Progenitor cell of endocrine pancreas (in vitro differentiated cells): Measurements from ENCODE around the gene ATP10B. TPM values are rescaled to one million over a fixed set of nuclear protein-coding genes. Genes with fewer than 3 reads are reported as not detected.

Experiments
- DNase-seq: peaks from one replicate; pipeline ENCODE4 v3.0.0; 2021; ENCODE audit warnings: low spot score; ENCODE audit not compliant: unreplicated experiment
- H3K27ac Mint-ChIP-seq: 2 replicates; pipeline ENCODE4 v1.8.0; 2021; ENCODE audit warnings: mild to moderate bottlenecking, moderate library complexity, mixed read lengths
- H3K27me3 Mint-ChIP-seq: 2 replicates; pipeline ENCODE4 v1.8.0; 2021; ENCODE audit warnings: mixed read lengths
- H3K36me3 Mint-ChIP-seq: 2 replicates; pipeline ENCODE4 v1.8.0; 2022; ENCODE audit warnings: mixed read lengths; ENCODE audit not compliant: insufficient read depth
- H3K4me1 Mint-ChIP-seq: 2 replicates; pipeline ENCODE4 v1.8.0; 2021; ENCODE audit warnings: low read depth, mixed read lengths
- H3K4me3 Mint-ChIP-seq: 2 replicates; pipeline ENCODE4 v1.8.0; 2021; ENCODE audit warnings: low read depth, mild to moderate bottlenecking, moderate library complexity, mixed read lengths
- H3K9me3 Mint-ChIP-seq: 2 replicates; pipeline ENCODE4 v1.8.0; 2021; ENCODE audit warnings: low read depth, mixed read lengths
- total RNA-seq: library from RNA; stranded (reverse); gene quantifications from 2 replicates; pipeline ENCODE4 v1.2.1, GENCODE V29; 2021
- TF ChIP-seq, protein P1 (sequence below): fragments of 200-600 bp; sonication (generic); IDR thresholded peaks from one replicate; pipeline ENCODE4 v1.5.0; 2021; ENCODE audit warnings: antibody characterized with exemption, mild to moderate bottlenecking; ENCODE audit not compliant: unreplicated experiment

ATP10B gene
- total RNA-seq, 1 donor from 2014 or later = 1.7 TPM

DNA sequence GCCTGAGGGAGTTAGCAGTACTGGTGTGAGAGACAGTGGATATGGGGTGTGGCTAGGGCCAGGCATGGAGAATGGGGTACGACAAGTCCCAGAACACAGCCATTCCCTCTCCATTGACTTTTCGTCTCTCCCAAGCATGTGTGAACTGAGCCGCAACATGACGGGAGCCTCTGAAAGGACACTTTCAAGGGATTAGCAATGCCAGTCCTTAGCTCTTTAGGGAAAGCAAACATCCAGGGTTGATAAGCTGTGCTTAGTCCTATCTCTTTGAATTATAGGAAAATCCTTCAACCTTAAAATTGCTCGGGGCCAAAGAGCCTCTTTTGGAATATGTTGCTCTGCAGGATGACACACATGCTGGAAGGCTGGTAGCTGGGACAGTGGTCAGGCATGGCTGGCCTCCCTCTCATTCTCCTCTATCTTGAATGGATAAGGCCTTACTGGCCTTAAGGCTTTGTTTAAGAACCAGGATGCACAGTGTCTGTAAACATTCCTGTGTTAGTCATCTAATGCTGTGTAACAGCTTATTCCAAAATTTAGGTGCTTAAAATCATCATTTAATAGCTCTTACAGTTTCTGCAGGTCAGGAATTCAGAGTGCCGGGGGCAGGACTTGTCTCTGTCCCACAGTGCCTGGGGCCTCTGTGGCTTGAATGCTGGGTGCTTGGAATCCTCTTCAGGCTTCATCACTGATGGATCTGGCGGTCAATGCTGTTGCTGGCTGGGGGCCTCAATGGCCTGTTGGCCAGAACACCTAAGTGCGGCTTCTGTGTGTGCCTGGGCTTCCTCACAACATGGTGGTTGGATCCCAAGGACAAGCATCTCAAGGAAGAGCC is 335.1 kb downstream of the ATP10B start:
- peaks cover 14% of the 10 kb centered on the region for H3K27me3 Mint-ChIP-seq
- DNase-seq = no peak
- H3K4me3 Mint-ChIP-seq = no peak overlapping the region
- no peak overlapping the region for H3K27ac Mint-ChIP-seq
- peaks cover 16% of the 10 kb centered on the region for H3K4me1 Mint-ChIP-seq
- H3K36me3 Mint-ChIP-seq = no peaks in the 10 kb centered on the region
- TF ChIP-seq, protein P1, sequence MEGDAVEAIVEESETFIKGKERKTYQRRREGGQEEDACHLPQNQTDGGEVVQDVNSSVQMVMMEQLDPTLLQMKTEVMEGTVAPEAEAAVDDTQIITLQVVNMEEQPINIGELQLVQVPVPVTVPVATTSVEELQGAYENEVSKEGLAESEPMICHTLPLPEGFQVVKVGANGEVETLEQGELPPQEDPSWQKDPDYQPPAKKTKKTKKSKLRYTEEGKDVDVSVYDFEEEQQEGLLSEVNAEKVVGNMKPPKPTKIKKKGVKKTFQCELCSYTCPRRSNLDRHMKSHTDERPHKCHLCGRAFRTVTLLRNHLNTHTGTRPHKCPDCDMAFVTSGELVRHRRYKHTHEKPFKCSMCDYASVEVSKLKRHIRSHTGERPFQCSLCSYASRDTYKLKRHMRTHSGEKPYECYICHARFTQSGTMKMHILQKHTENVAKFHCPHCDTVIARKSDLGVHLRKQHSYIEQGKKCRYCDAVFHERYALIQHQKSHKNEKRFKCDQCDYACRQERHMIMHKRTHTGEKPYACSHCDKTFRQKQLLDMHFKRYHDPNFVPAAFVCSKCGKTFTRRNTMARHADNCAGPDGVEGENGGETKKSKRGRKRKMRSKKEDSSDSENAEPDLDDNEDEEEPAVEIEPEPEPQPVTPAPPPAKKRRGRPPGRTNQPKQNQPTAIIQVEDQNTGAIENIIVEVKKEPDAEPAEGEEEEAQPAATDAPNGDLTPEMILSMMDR = no peak
- no peaks in the 10 kb centered on the region for H3K9me3 Mint-ChIP-seq

DNA sequence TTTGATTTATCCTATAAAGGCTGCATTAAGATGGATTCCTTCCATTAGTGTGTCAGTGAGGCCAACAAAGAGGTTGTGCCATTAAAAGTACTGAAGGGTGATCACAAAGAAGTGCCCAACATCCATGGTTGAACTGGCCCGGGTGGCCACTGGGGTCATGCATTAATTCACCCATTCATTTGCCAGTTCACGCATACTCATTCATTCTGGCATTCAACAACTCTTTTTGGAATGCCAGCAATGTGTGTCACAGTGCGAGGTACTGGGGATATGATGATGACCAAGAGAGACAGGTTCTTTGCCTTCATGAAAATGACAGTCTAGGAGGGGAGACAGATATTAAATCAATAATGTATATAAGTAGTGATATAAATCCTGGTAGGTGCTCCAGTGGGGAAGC is 337.1 kb downstream of the ATP10B start:
- TF ChIP-seq, protein P1 = no peak
- peaks cover 8% of the 10 kb centered on the region for H3K4me1 Mint-ChIP-seq
- H3K27ac Mint-ChIP-seq = no peak overlapping the region
- no peaks in the 10 kb centered on the region for H3K9me3 Mint-ChIP-seq
- DNase-seq = no peak
- H3K36me3 Mint-ChIP-seq = no peaks in the 10 kb centered on the region
- no peak overlapping the region for H3K4me3 Mint-ChIP-seq
- H3K27me3 Mint-ChIP-seq = peaks cover 14% of the 10 kb centered on the region

DNA sequence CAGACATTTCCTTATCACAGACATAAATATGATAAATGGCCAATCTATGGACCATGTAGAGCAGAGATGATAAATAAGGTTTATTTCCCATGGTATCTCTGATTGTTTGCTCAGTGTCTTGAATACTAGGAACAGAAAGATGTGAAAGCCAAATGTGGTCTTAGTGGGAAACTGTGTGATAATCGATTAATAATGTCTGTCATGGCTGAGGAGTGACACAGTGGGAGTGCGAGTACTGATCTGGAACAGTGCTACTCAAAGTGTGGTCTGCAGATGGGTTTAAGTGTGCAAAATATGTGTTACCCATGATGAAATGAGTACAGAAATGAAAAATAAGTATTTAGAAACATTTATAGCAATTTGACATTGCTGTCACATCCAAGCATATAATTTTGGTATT is 337.8 kb downstream of the ATP10B start:
- TF ChIP-seq, protein P1 = no peak
- H3K9me3 Mint-ChIP-seq = no peaks in the 10 kb centered on the region
- H3K27ac Mint-ChIP-seq = no peak overlapping the region
- no peak overlapping the region for H3K4me3 Mint-ChIP-seq
- H3K36me3 Mint-ChIP-seq = no peaks in the 10 kb centered on the region
- peaks cover 6% of the 10 kb centered on the region for H3K4me1 Mint-ChIP-seq
- peaks cover 14% of the 10 kb centered on the region for H3K27me3 Mint-ChIP-seq
- no peak for DNase-seq

DNA sequence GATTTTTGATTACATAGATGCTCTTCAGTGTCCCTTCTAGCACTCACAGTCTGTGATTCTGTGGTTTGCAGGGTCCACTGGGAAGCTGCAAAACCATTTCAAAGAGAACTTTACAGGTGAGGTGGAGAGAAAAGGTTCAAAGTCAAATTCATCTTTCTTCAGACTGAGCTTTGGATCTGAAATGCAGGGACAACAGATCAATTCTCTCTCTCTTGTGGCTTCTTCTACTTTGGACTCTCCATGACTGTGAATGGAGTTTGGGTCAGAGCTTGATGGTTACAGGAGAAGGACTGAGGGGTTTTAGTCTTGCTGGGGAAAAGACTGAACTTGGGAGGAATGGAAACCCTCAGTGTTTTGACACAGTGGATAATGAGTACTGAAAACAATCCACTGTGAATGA is 338.5 kb downstream of the ATP10B start:
- H3K27ac Mint-ChIP-seq = no peak overlapping the region
- TF ChIP-seq, protein P1 = no peak
- peaks cover 14% of the 10 kb centered on the region for H3K27me3 Mint-ChIP-seq
- no peaks in the 10 kb centered on the region for H3K36me3 Mint-ChIP-seq
- no peak overlapping the region for H3K4me3 Mint-ChIP-seq
- DNase-seq = no peak
- no peaks in the 10 kb centered on the region for H3K9me3 Mint-ChIP-seq
- peaks cover 9% of the 10 kb centered on the region for H3K4me1 Mint-ChIP-seq
